WI38 (cell line): ENCODE data around the gene ZNF280B.
"Not testable (repeated sequence)": the region's sequence is repeated elsewhere in the genome, so short reads cannot be mapped to it uniquely, and the experiment has no call there.

ENCODE experiments used
- H3K4me3 ChIP-seq: 2 replicates; pipeline ENCODE4 v1.5.1; 2011; ENCODE audit warnings: low read depth, mild to moderate bottlenecking, control low read depth, low read length
- TF ChIP-seq, protein P1 (sequence below): IDR thresholded peaks from 2 replicates; pipeline ENCODE4 v1.5.1; 2012; ENCODE audit warnings: low read depth, mild to moderate bottlenecking, control low read depth, low read length

ZNF280B gene

DNA sequence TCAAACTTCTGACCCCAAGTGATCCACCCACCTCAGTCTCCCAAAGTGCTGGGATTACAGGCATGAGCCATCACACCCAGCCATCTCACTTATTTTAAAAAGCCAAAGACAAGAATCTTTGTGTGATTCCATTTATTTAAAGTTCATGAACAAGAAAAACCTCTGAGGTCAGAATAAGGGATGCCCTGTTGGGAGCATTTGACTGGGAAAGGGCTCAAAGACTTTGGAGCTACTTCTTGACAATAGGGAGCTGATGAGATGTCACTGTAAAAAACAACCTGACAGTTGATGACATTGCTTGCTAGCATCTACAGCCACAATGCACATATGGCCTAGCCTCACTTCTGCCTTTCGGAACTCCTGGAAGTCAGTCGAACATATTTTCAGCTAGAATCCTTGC, 5.1 kb upstream of the ZNF280B start:
- TF ChIP-seq, protein P1, sequence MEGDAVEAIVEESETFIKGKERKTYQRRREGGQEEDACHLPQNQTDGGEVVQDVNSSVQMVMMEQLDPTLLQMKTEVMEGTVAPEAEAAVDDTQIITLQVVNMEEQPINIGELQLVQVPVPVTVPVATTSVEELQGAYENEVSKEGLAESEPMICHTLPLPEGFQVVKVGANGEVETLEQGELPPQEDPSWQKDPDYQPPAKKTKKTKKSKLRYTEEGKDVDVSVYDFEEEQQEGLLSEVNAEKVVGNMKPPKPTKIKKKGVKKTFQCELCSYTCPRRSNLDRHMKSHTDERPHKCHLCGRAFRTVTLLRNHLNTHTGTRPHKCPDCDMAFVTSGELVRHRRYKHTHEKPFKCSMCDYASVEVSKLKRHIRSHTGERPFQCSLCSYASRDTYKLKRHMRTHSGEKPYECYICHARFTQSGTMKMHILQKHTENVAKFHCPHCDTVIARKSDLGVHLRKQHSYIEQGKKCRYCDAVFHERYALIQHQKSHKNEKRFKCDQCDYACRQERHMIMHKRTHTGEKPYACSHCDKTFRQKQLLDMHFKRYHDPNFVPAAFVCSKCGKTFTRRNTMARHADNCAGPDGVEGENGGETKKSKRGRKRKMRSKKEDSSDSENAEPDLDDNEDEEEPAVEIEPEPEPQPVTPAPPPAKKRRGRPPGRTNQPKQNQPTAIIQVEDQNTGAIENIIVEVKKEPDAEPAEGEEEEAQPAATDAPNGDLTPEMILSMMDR: no peak

DNA sequence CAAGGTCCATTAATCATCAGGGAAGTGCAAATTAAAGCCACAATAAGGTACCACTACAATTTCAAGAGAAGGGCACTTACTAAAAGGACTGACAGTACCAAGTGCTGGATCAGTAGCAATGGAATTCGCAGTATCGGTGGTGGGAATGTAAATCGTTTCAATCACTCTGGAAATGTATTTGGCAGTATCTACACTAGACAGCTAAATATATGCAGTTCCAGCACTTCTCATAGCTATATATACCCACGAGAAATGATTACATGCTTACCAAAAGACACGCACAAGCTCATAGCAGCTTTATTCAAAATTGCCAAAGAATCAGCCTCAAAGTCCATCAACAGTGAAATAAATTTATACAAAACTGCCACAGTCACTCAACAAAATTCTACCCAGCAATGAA, 4.4 kb upstream of the ZNF280B start:
- TF ChIP-seq, protein P1: no peak
- H3K4me3 ChIP-seq: no peak overlapping the region

More for the DNA sequence above, 5.1 kb upstream of the ZNF280B start:
- H3K4me3 ChIP-seq: no peak overlapping the region

DNA sequence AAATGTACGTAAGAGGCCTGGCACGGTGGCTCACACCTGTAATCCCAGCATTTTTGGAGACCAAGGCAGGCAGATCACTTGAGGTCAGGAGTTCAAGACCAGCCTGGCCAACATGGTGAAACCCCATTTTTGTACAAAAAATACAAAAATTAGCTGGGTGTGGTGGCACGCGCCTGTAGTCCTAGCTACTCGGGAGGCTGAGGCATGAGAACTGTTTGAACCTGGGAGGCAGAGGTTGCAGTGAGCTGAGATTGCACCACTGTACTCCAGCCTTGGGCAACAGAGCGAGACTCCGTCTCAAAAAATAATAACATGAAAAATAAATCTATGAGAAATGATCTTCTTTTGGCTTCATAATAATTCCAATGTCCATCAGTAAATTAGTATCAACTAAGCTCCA, 2.3 kb upstream of the ZNF280B start:
- not testable (repeated sequence) for H3K4me3 ChIP-seq

DNA sequence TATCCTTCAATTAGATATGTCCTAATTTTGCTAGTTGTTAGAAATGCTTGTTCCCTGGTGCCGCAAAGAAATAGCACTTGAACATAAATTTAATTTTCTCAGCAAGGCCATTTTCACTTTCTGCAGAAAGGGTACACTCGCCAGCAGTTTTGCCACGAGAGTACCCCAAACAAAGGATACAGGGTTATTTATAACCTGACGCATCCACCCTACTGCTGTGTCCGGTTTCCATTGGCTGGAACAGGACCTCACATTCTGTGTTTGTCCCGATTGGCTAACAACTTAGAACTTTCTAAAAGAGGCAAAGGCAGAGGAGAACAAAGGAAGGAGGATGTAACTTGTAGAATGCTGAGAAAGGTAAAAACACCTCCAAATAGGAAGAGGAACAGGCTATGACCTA, 1.4 kb upstream of the ZNF280B start:
- not testable (repeated sequence) for H3K4me3 ChIP-seq

DNA sequence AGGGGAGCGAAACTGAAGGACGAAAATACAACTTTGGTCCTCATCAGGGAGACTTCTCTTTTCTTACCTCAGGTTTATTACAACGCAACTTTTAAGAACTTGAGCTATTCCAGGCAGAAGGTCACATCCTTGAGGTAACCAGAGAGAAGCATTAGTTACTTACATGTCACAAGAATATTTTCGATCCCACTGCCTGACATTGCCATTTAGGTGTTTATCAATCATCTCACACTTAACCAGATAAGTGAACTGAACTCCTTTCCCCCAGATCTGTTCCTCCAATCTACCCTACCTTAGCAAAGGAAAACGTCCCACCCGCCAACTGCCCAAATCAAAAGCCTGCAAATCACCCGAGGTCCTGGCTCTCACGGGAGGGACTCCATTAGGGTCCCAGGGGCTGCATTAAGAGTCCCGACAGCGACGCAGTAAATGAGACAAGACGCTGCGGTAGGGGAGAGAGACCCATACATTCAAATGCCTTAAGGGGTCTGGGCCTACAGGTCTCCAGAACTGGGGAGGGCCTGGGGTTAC, 734 bp downstream of the ZNF280B start:
- TF ChIP-seq, protein P1: no peak
- H3K4me3 ChIP-seq: peak overlapping the region; percentile 54

DNA sequence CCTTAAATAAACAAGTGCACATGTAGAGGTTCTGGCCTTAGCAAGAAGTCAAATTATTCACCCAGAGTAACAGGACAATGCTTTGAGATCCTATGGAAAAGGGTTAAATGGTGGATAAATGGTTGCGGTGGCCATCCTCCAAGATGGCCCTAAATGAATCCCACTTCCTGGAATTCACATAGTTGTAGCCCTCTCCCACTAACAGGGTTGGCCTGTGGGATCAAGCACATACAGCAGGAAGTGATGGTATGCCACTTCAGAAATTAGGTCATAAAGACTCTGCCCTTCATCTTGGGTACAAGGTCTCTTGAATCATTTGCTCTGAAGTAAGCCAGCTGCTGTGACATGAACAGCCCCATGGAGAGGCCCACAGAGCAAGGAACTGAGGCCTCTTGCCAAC, 1.8 kb downstream of the ZNF280B start:
- TF ChIP-seq, protein P1: no peak
- H3K4me3 ChIP-seq: no peak overlapping the region

DNA sequence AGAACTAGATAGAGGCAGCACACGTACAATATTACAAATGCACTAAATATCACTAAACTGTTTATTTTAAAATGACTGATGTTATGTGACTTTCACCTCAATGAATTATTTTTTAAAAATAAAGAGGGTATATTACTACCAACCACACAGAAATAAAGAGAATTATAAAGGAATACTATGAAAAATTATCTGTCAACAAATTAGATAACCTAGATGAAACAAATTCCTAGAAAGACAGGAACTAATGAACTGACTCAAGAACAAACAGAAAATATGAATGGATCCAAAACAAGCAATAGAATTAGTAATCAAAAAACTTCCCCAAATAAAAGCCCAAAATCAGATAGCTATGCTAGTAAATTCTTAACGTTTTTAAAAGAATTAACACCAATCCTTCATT, 10.3 kb downstream of the ZNF280B start:
- TF ChIP-seq, protein P1: no peak

DNA sequence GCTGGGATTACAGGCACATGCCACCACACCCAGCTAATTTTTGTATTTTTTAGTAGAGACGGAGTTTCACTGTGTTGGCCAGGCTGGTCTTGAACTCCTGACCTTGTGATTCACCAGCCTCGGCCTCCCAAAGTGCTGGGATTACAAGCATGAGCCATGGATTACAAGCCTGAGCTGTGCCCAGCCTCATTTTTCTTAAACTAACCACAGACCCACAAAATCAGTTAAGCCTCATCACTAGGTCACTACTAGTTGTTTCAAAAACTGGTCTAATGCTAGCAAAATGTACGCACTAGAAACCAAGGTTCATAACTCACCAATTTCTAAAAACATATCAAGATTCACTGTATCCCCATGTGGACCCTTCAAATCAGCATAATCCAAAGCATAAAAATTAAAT, 17.0 kb downstream of the ZNF280B start:
- H3K4me3 ChIP-seq: not testable (repeated sequence)

More for the DNA sequence above, 10.3 kb downstream of the ZNF280B start:
- H3K4me3 ChIP-seq: no peak overlapping the region

DNA sequence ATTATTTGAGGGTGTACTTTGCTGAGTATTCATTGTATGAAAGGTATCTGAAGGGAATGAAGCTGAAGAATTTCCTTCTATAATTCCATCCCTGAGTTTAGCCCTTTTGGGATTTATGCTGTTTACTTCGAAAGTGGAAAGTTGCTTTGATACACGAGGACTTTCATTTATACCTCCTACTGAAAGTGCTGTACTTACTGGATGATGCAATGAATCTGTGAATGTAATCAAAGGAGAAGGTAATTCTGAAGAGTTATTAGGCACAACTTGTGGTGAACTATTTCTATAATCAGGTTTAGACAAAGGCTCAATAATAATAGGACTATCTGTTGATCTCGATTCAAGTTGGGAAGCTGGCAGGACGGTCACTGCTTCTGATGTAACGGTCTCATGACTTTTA, 19.8 kb downstream of the ZNF280B start:
- no peak overlapping the region for H3K4me3 ChIP-seq
- TF ChIP-seq, protein P1: no peak
